GM19468 (cell line): ENCODE data around the gene ARF6.
A peak's percentile ranks its signal among the peaks of the same experiment; 100 is the strongest.
"Not testable (repeated sequence)": the region's sequence is repeated elsewhere in the genome, so short reads cannot be mapped to it uniquely, and the experiment has no call there.

Experiments
- ATAC-seq: cut with Tn5 transposase; IDR thresholded peaks from one replicate; pipeline ENCODE4 v1.9.1; 2021; ENCODE audit warnings: mild to moderate bottlenecking, moderate library complexity, moderate number of reproducible peaks; ENCODE audit not compliant: unreplicated experiment; ENCODE audit errors: extremely low read depth

Gene ARF6

DNA sequence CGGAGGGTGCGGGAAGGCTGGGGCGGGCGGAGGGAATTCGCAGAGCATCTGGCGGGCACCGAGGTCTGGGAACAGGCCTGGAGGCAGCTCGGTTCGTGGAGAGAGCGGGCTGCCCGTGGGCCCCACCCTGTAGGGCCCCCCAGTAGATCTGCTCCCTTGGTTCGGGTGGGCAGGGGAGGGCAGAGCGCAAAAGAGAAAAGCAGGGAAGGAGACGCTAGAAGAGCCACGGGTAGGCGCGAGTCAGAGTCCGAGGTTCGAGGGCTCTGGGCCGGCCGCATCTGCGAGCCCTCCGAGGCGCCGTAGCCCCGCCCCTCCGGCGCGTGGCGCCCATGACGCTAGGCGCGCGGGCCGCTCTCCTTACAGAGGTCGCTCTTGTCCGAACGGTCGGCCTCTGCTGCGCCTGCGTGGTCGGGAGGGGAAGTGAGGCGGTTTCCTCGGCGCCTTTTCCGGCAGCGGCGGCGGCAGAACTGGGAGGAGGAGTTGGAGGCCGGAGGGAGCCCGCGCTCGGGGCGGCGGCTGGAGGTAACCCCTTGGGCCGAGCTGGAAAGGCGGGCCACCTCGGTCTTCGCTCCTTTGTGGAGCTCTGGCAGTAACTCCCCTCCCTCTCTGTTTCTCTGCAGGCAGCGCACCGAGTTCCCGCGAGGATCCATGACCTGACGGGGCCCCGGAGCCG, at the start of gene ARF6:
TSS of gene ARF6 (plus strand) at position 447 of the 673 bp plus-strand sequence. CDS start 655 bp downstream, outside the sequence.
- ATAC-seq: peak; percentile 77

DNA sequence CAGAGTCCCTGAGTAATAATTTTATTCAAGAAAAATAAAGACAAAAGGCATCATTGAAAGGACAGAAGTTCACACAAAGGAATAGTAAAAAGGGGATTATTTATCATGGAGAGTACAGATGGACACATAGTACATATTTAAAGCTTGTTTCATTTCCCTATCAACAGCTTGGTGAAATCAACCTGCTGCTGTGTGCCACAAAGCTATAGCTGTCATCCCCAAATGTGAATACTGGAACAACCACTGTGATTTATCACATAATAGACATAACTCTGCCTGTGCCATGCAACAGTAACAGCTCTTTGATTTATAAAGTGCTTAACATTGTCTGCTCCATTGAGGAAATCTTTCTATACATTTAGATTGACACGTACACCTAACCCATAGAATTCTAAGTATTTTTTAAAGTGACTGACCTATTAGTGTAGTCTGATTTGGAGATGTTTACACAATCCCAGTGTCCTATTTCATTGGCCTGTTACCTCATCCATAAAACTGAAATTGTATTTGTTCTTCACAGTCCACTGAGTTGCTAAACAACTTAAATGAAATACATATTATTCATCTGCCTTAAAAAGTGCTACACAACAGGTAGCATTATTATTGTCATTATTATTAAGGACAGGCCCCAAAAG, 43.6 kb upstream of the ARF6 start:
- no peak for ATAC-seq

DNA sequence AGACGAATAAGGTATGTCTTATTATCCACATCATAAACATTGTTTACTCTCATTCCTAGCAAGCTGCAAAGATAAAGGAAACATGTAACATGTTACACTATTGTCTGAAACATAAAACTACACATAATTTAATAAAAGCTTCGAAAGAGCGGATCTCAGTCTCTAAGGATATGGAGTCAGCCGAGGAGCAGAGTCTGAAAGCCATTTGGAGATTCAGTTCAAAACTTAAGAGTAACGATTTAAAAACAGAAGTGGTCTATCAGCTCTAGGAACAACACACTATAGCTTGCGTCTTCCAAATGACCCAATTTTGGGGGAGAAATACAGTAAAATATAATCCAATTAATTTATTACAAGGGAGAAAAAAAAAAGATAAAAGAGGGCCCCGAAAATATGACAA, 41.1 kb upstream of the ARF6 start:
- no peak for ATAC-seq

DNA sequence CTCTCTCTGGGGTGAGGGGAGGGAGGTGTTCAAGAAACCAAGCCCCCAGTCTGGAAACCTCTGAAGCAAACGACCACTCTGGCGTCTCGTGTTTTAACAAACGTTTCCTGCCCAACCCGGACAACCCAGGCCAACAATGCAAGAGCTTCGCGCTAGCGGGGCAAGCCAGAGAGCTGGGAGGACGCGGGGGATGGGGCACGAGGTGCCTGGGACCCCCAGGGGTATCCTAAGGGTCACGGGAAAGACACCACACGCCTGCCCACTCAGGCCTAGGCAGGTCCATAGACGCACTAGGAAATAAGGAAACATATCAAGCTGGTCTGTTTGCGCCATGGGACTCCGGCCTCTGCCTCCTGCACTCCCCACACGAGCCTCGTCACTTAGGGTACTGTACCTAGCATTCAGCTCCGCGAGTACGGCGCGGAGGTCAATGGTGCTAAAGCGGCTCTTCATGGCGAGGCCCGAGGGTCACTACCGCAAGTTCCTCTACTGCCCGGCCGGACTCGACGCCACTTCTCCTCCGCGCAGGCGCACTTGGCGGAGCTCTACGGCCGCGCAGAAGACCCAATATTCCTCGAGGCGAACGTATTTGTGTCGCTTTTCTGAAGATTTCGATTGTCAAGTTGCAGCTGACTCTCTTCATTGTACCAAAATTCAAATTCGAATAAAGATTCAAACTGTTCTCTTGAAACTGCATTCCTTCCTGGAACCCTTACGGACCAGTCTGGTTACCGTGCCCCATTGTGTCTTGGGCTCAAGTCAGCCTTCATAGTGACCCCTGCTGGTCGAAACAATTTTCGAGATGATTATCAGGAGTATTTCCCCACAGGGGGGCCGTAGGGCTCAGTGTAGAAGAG, 40.4 kb upstream of the ARF6 start, which contains the start of gene NEMF:
TSS of gene NEMF (minus strand) at position 488 of the 857 bp plus-strand sequence. CDS start at position 453, 35 bp downstream.
- peak; percentile 31 for ATAC-seq

DNA sequence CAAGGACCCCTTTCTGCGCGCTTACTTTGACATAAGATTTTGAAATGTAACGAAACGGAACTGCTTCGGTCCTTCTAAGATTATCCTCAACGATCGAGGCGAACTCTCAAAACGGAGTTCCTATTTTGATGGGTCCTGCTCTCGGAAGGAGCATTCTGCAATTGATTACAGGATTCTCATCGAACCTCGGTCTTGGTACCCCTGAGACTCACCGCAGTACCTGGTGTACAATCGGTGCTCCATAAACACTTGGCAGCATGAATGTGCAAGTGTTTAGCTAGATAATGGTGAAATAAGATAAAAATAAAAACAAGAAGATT, 39.8 kb upstream of the ARF6 start:
- ATAC-seq: no peak

DNA sequence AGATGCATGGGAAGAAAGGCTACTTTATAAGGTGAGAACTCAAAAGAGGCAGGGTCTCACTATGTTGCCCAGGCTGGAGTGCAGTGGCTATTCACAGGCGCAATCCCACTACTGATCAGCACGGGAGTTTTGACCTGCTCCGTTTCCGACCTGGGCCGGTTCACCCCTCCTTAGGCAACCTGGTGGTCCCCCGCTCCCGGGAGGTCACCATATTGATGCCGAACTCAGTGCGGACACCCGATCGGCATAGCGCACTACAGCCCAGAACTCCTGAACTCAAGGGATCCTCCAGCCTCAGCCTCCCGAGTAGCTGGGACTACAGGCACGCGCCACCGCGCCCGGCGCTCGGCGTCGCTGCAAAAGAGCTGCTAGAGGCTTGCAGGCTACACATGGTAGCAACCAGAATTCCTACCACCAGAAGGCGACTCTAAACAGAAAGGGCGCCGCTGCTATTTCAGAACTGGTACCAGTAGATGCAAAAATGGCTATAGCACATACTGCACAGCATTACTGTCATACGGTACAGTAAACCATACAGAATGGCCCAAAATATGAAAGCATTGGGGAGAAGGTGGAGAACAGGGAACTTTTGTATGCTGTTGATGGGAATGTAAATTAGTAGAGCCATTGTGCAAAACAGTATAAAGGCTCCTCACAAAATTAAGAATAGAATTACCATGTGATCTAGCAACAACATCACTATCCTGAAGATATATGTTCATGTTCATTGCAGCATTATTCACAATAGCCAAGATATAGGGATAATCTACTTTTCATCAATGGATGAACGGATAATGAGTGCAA, 39.1 kb upstream of the ARF6 start:
- no peak for ATAC-seq

DNA sequence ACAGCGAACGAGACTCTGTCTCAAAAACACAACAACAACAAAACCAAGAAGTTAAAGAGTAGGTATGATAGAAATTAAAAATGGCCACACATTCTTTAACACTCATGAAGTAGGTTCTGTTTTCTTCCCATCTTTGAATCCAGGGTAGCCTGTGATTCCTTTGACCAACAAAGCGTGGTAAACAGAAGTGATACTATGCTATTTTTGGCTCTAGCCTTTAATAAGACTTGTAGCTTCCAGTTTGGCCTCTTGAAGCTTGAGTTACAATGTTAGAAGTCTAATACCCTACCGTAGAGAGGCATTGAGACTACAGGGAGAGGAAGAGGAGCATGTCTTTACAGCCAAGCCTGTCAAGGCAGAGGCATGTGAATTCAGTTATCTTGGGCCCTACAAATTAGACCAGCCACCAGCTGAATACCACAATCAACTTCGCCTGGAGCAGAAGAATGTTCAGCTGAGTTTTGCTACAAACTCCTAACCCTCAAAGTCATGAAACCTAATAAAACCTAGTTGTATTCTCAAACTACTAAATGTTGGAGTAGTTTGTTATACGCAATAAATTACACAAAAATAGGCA, 35.4 kb upstream of the ARF6 start:
- no peak for ATAC-seq

DNA sequence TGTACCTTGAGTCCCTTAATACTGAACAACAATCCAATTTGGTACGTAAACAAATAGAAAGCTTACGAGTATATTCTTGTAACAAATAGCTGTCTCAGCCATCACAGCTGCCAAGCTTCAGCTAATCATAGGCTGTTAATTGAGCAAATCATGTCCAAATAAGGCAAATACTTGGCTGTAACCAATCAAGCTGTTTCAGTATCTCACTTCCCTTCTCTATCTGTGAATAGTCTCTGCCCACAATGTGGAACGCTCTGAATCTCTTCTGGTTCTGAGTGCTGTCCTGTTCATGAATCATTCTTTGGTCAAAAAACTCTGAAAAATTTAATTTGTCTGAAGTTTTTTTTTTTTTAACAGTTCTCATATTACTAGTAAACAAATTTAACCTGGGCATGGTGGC, 34.5 kb upstream of the ARF6 start:
- ATAC-seq: no peak

DNA sequence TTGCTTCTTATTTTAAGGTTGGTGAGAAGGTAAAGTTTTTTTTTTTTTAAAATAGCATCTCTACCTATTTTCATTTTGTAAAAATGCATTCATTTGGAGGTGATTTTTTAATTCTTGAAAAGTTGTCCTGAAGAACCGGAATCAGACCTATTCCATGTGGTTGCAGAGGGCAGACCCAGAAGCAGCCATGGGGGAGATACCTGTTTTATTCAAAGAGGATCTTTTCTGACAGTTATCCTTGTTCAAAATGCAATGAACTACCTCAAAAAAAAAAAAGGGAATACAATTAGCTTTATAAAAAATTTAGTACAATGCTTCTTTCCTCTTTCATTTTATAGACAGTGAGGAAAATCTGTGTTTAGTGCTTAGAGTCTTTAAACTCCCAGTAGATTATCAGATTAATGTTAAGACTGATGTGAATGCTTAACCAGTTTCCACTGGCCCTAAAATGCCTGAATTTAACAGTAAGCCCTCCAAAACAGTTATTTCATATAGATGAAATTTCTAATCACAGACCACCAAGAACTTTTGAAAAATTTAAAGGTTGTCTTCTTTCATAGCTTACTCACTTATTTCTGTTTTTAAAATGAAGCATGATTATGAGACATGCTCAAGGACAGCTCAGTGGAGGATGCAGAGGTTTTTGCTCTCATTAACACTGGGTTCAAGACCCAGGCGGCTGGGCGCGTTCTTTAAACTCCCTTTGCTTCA, 31.7 kb upstream of the ARF6 start:
- no peak for ATAC-seq

DNA sequence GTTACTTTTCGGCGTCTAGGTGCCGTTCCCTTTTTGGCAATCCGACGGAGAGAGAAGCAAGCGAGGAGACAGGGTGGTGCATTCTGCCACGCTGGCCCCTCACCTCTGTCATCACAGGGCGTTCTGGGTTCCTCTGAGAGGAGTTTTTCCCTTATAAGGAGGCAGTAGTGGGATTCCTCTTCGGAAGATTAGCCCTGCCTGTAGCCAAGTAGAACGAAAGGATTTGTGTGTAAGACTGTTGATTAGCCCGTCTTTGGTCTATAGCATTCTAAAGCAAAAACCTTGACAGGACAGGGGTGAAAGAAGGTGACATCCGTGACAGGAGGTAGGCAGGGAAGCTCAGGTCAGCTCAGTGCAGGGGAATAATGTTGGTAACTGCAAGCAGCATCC, 31.2 kb upstream of the ARF6 start:
- no peak for ATAC-seq

DNA sequence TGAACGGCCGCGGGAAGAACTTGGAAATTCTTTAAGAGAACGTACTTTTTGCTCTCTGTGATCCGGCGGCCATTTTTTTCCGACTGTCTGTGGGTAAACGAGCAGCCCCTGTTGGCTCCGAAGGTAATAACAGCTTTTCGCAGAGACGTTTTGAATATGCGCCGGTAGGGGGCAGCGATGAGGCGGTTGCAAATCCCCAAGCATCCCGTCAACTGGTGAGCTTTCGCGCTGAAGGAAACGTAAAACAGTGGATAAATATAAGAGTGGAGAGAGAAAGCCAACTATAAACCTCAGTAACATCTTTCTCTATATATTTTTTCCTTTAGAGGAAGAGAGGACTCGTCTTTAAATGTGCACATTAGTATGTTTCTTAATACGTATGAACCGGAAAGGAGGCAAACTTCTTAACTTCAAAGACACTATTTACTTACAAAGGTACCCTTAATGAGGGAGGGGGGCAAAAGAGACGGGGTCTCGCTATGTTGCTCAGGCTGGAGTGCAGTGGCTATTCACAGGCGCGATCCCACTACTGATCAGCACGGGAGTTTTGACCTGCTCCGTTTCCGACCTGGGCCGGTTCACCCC, 30.7 kb upstream of the ARF6 start:
- no peak for ATAC-seq

DNA sequence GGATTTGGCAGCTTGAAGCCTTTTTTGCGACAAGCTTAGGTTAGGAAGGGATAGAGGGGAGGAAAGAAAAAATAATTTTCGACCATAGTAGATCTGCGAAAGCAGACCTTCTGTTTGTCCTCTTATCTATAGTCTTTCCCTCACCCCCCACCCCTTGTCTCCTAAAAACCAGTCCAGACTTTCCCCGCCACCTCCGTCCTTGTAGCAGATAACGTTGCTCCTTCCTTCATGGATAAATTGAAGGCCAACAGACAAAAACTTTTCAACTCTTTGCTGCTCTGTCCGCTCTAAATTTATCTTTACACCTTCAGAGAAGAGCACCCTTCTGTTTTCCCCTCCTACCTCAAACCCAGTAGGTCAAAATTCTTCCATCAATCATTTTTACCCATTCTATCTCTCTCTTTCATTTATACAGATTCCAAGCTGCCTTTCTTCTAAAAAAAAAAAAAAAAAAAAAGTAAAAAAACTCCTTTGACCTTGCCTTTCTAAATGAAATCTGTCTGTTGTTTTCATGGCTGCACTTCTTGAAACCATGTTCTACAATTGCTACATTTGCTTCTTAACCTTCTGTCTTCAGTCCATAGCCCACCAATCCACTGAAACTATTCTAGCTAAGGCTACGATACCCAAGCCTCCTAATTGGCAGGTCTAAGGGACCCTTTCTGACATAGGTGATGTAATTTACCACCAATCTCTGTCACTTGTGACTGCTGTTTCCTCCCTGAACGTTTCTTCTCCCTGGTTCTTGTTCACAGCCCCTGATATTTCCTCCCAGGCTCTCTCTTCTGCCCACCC, 29.2 kb upstream of the ARF6 start:
- no peak for ATAC-seq

DNA sequence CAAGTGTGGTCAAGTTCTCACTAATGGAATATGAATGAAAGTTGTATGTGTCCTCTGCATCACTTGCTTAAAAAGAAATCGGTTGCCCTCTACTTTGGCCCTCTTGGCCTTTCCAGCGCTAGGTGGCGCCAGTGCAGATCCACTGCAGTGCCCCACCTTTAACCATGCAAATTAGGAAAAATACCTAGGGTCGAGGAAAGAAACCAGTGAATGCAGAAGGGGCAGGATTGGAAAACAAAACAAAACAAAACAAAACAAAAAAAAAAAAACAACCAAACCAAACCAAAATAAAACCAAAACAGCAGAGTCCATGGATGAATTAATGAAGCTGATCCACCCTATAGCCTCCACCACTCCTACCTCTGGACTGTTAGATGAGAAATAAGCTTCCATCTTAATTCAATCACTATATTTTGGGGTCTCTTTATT, 27.4 kb upstream of the ARF6 start:
- no peak for ATAC-seq

DNA sequence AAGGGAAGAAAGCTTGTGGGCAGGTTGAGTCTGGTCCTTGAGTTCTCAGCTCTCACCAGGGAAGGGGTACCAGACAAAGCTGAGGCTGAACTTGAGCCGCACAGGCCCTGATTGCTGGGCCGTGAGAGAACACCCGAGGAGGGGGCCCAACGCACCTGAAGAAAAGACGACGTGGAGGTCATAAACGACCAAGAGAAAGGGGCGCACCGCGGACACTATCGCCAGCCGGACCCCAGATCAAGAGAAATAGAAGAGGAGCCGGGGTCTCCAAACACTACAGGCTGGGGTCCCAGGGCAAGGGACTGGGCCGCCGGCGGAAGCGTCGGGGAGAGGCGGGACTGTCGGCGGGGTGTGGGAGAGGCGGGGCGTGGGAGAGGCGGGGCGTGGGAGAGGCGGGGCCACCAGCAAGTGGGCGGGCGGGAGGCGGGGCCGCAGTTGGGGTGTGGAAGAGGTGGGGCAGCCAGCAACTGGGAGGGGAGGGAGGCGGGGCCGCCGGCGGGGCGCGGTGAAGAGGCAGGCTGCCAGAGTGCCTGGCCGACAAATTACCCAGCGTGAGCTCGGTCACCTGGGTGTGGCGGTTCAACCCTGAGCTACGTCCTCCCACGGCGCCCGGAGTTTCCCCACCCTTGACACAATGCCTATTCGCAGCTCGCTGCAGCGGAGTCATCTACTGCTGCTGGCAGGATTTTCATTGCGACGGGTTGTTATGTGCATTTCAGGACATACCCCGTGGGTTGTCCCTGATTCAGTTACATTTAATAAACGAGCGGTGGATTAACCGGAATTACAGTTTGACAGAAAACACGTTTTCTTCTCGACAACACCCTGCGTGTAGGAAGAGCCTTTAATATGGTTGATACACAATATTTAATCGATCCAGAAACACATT, 24.8 kb upstream of the ARF6 start:
- ATAC-seq: peak; percentile 75

DNA sequence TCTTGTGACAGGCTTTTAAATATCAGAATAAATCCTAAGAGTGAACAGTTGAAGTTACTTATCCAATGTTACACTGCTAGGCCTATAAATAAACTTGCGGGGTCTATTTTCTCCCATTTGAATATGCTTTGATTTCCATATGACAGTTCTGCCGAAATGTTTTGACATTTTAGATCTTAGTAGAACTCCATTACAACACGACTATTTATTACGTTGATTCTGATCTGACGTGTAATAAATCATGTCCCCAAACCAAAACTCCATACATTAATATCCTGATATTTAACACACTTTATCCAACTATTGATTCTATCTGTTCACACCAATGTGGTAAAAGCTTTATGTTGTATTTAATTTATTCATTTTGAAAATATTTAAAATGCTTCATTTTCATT, 24.2 kb upstream of the ARF6 start:
- no peak for ATAC-seq

DNA sequence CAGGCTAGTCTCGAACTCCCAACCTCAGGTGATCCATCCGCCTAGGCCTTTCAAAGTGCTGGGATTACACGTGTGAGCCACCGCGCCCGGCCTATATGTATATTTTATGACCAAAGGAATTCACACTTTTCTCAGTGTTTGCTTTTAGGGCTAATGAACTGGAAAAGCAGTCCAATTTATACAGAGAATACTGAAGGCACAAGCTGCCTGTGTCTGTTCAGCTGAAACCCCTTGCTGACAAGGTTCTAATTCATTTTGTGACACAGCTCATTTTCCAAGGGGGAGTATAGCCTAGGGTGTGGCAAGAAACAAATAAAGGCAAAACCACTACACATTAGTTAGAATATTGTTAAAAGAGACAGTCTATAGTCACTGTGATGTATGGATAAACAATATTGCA, 22.0 kb upstream of the ARF6 start:
- ATAC-seq: no peak

DNA sequence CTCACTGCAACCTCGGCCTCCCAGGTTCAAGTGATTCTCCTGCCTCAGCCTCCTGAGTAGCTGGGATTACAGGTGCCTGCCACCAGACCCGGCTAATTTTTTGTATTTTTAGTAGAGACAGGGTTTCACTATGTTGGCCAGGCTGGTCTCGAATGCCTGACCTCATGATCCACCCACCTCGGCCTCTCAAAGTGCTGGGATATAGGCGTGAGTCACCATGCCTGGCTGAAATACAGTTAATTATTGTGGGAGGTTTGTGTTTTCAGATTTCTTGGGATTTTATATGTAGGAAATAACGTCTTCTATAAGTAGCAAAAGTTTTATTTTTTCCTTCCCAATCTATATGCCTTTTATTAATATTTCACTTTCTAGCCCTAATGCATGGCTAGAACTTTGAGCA, 19.3 kb upstream of the ARF6 start:
- not testable (repeated sequence) for ATAC-seq
